Tibial nerve (tissue), 4 donors: ENCODE measurements around the gene FRMD4B.

Source experiments
- CTCF ChIP-seq, 5 experiments: fragments of 200-600 bp in 3 of 5; fragments of 450-650 bp in 2 of 5; sonication (generic) in 3 of 5; IDR thresholded peaks; one replicate each; pipeline ENCODE4 v1.5.1; 2016 to 2019; ENCODE audit warnings: antibody characterized with exemption in 5 of 5, mild to moderate bottlenecking in 3 of 5, moderate library complexity in 2 of 5
- EP300 ChIP-seq, 2 donors: sonication (generic); formaldehyde crosslinking; IDR thresholded peaks; one replicate each; pipeline ENCODE4 v1.6.1; 2017; ENCODE audit warnings: antibody characterized with exemption in 2 of 2, mild to moderate bottlenecking in 1 of 2
- POLR2A ChIP-seq, 2 donors: fragments of 450-650 bp; IDR thresholded peaks; one replicate each; pipeline ENCODE4 v1.6.1; 2017; ENCODE audit warnings: antibody characterized with exemption in 2 of 2, mild to moderate bottlenecking in 2 of 2, moderate library complexity in 2 of 2

DNA sequence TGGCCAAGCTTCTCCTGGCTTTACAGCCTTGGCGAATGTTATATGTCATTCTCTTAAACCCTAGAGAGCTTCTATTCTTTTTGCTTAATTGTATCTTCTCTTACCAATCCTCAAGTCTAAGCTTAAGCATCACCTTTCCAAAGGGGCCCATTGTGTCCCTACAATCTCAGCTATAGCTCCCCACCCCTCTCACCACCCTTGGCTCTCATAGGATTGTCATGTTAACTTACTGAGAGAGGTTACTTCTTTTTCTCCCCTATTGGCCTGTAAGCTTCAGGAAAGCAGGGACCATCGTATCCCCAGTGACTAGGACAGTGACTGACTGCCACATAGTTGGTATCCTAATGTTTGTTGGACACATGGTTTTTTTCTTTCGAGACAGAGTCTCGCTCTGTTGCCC lies 220.1 kb downstream of the FRMD4B start:
- TF ChIP-seq CTCF (IDR thresholded peaks at IDR 0.05) (no peak), EP300 (IDR thresholded peaks at IDR 0.05) (no peak), POLR2A (IDR thresholded peaks at IDR 0.05) (no peak)
